KG1 (cell line): Measurements from ENCODE around the gene ADCY4.
"Not testable (repeated sequence)": the region's sequence is repeated elsewhere in the genome, so short reads cannot be mapped to it uniquely, and the experiment has no call there.

ENCODE experiments used
- DNase-seq: peaks from one replicate; lab custom pipeline; 2025; lab: John Stamatoyannopoulos, UW

ADCY4 gene

GRCh38 chr14:24334431-24335291, at the start of gene ADCY4:
TSS of gene ADCY4 (minus strand) at chr14:24335071. CDS start at chr14:24334652, 419 bp downstream.
- no peak for DNase-seq

GRCh38 chr14:24384169-24384568, 49.3 kb upstream of the ADCY4 start:
- no peak for DNase-seq

- DNase-seq: no peak
Measured at GRCh38 chr14:24382064-24382371, 47.1 kb upstream of the ADCY4 start.

GRCh38 chr14:24381363-24382063, 46.6 kb upstream of the ADCY4 start:
- DNase-seq: no peak

GRCh38 chr14:24379907-24380730, 45.2 kb upstream of the ADCY4 start:
- no peak for DNase-seq

GRCh38 chr14:24378981-24379906, 44.4 kb upstream of the ADCY4 start:
- DNase-seq: no peak

GRCh38 chr14:24378327-24378726, 43.5 kb upstream of the ADCY4 start:
- DNase-seq: no peak

- DNase-seq: no peak
Measured at GRCh38 chr14:24377657-24378056, 42.8 kb upstream of the ADCY4 start.

GRCh38 chr14:24377126-24377525, 42.3 kb upstream of the ADCY4 start:
- no peak for DNase-seq

- DNase-seq: no peak
Measured at GRCh38 chr14:24376448-24377070, 41.7 kb upstream of the ADCY4 start.

GRCh38 chr14:24372701-24373416, 38.0 kb upstream of the ADCY4 start:
- DNase-seq: no peak

GRCh38 chr14:24371605-24372004, 36.7 kb upstream of the ADCY4 start:
- not testable (repeated sequence) for DNase-seq

- DNase-seq: no peak
Measured at GRCh38 chr14:24370748-24371147, 35.9 kb upstream of the ADCY4 start.

GRCh38 chr14:24369907-24370687, 35.2 kb upstream of the ADCY4 start:
- no peak for DNase-seq

- DNase-seq: no peak
Measured at GRCh38 chr14:24369463-24369862, 34.6 kb upstream of the ADCY4 start.

- no peak for DNase-seq
Measured at GRCh38 chr14:24368562-24369252, 33.8 kb upstream of the ADCY4 start.

GRCh38 chr14:24368212-24368561, 33.3 kb upstream of the ADCY4 start:
- no peak for DNase-seq

GRCh38 chr14:24367514-24368211, 32.8 kb upstream of the ADCY4 start, which contains the start of gene NFATC4:
TSS of gene NFATC4 (plus strand) at chr14:24368184. CDS start at chr14:24368341, 157 bp downstream.
- DNase-seq: no peak
